Osteocyte (in vitro differentiated cells): ENCODE data around the gene RIPOR2. TPM values are rescaled to one million over a fixed set of nuclear protein-coding genes. Genes with fewer than 3 reads are reported as not detected.
"Not testable (repeated sequence)": the region's sequence is repeated elsewhere in the genome, so short reads cannot be mapped to it uniquely, and the experiment has no call there.

Experiments
- DNase-seq: peaks from one replicate; pipeline ENCODE4 v3.0.0; 2021; ENCODE audit warnings: mixed read lengths; ENCODE audit not compliant: unreplicated experiment; ENCODE audit errors: extremely low spot score
- H3K27ac Mint-ChIP-seq: one replicate; pipeline ENCODE4 v1.8.0; 2021; ENCODE audit warnings: mild to moderate bottlenecking, mixed read lengths; ENCODE audit not compliant: unreplicated experiment
- H3K27me3 Mint-ChIP-seq: one replicate; pipeline ENCODE4 v1.8.0; 2021; ENCODE audit warnings: mixed read lengths; ENCODE audit not compliant: unreplicated experiment
- H3K36me3 Mint-ChIP-seq: one replicate; pipeline ENCODE4 v1.8.0; 2021; ENCODE audit warnings: mixed read lengths; ENCODE audit not compliant: unreplicated experiment
- H3K4me1 Mint-ChIP-seq: one replicate; pipeline ENCODE4 v1.8.0; 2021; ENCODE audit warnings: mixed read lengths; ENCODE audit not compliant: unreplicated experiment
- H3K4me3 Mint-ChIP-seq: one replicate; pipeline ENCODE4 v1.8.0; 2021; ENCODE audit warnings: mild to moderate bottlenecking, moderate library complexity, mixed read lengths; ENCODE audit not compliant: unreplicated experiment
- H3K9me3 Mint-ChIP-seq: one replicate; pipeline ENCODE4 v1.8.0; 2021; ENCODE audit warnings: mixed read lengths; ENCODE audit not compliant: unreplicated experiment
- CTCF ChIP-seq: fragments of 200-600 bp; sonication (generic); IDR thresholded peaks from 2 replicates; pipeline ENCODE4 v1.5.0; 2021; ENCODE audit warnings: antibody characterized with exemption, mild to moderate bottlenecking, moderate library complexity
- total RNA-seq: library from RNA; stranded (reverse); gene quantifications from 2 replicates; pipeline ENCODE4 v1.2.1, GENCODE V29; 2021

RIPOR2 gene
- total RNA-seq, 1 donor from 2014 or later: 6.3 TPM

GRCh38 chr6:24929242-24929641 is 6.5 kb downstream of the RIPOR2 start:
- H3K27me3 Mint-ChIP-seq: no peaks in the 10 kb centered on the region
- no peak for DNase-seq
- H3K36me3 Mint-ChIP-seq: no peaks in the 10 kb centered on the region
- H3K4me1 Mint-ChIP-seq: peaks cover 58% of the 10 kb centered on the region
- no peak overlapping the region for H3K4me3 Mint-ChIP-seq
- no peaks in the 10 kb centered on the region for H3K9me3 Mint-ChIP-seq
- H3K27ac Mint-ChIP-seq: no peak overlapping the region
- no peak for TF ChIP-seq CTCF

- TF ChIP-seq CTCF: no peak
- no peaks in the 10 kb centered on the region for H3K36me3 Mint-ChIP-seq
- peaks cover 58% of the 10 kb centered on the region for H3K4me1 Mint-ChIP-seq
- H3K9me3 Mint-ChIP-seq: no peaks in the 10 kb centered on the region
- DNase-seq: no peak
- H3K27me3 Mint-ChIP-seq: no peaks in the 10 kb centered on the region
- H3K27ac Mint-ChIP-seq: peak overlapping the region; percentile 66
- H3K4me3 Mint-ChIP-seq: no peak overlapping the region
These were observed 7.6 kb downstream of the RIPOR2 start for GRCh38 chr6:24927985-24928745.

- Mint-ChIP-seq H3K27ac (peak overlapping the region; percentile 9), H3K4me1 (peaks cover 51% of the 10 kb centered on the region)
These were observed 8.3 kb downstream of the RIPOR2 start for GRCh38 chr6:24927277-24927955.

GRCh38 chr6:24926647-24927046 is 9.1 kb downstream of the RIPOR2 start:
- H3K4me3 Mint-ChIP-seq, H3K36me3 Mint-ChIP-seq, DNase-seq, H3K27me3 Mint-ChIP-seq, H3K27ac Mint-ChIP-seq, H3K9me3 Mint-ChIP-seq: not testable (repeated sequence)
- peaks cover 44% of the 10 kb centered on the region for H3K4me1 Mint-ChIP-seq

More at GRCh38 chr6:24927277-24927955, 8.3 kb downstream of the RIPOR2 start:
- H3K4me3 Mint-ChIP-seq: no peak overlapping the region
- no peak for DNase-seq
- H3K9me3 Mint-ChIP-seq: no peaks in the 10 kb centered on the region
- no peaks in the 10 kb centered on the region for H3K27me3 Mint-ChIP-seq
- TF ChIP-seq CTCF: no peak
- no peaks in the 10 kb centered on the region for H3K36me3 Mint-ChIP-seq

GRCh38 chr6:24926192-24926591 is 9.6 kb downstream of the RIPOR2 start:
- Mint-ChIP-seq H3K4me3 (no peak overlapping the region), H3K4me1 (peaks cover 39% of the 10 kb centered on the region)

More at GRCh38 chr6:24926192-24926591, 9.6 kb downstream of the RIPOR2 start:
- TF ChIP-seq CTCF: no peak
- H3K9me3 Mint-ChIP-seq: no peaks in the 10 kb centered on the region
- H3K36me3 Mint-ChIP-seq: no peaks in the 10 kb centered on the region
- H3K27me3 Mint-ChIP-seq: no peaks in the 10 kb centered on the region
- DNase-seq: no peak
- no peak overlapping the region for H3K27ac Mint-ChIP-seq
